Thyroid gland (tissue), 4 donors: Measurements from ENCODE around the gene FSIP1. TPM values are rescaled to one million over a fixed set of nuclear protein-coding genes. Genes with fewer than 3 reads are reported as not detected.

Experiments
- DNase-seq, 2 donors: peaks; one replicate each; pipeline ENCODE4 v3.0.0-alpha.2; 2019
- H3K27ac ChIP-seq, 3 donors: fragments of 200-600 bp; sonication (generic); 1 replicate in 2 of 3; 2 replicates in 1 of 3; pipeline ENCODE4 v1.5.1; 2016 to 2019; ENCODE audit warnings: mild to moderate bottlenecking in 1 of 3, moderate library complexity in 1 of 3
- H3K27me3 ChIP-seq: fragments of 200-600 bp; sonication (generic); one replicate; pipeline ENCODE4 v1.5.1; 2019
- H3K36me3 ChIP-seq, 2 donors: fragments of 200-600 bp; sonication (generic); one replicate each; pipeline ENCODE4 v1.5.1; 2016 to 2019
- H3K4me1 ChIP-seq, 2 donors: fragments of 200-600 bp; sonication (generic); one replicate each; pipeline ENCODE4 v1.5.1; 2017 to 2019
- H3K4me3 ChIP-seq, 3 donors: fragments of 200-600 bp; sonication (generic); replicated peaks in 1 of 3; 1 replicate in 2 of 3; 2 replicates in 1 of 3; pipeline ENCODE4 v1.5.1; 2016; ENCODE audit warnings: mild to moderate bottlenecking in 1 of 3
- H3K9me3 ChIP-seq: fragments of 200-600 bp; sonication (generic); one replicate; pipeline ENCODE4 v1.5.1; 2017
- CTCF ChIP-seq, 6 experiments: fragments of 200-600 bp in 3 of 6; fragments of 450-650 bp in 3 of 6; sonication (generic) in 3 of 6; IDR thresholded peaks; one replicate each; pipeline ENCODE4 v1.5.1; 2016 to 2019; ENCODE audit warnings: antibody characterized with exemption in 6 of 6, mild to moderate bottlenecking in 2 of 6, inconsistent platforms in 1 of 6, moderate library complexity in 1 of 6
- POLR2A ChIP-seq, 2 donors: fragments of 450-650 bp; IDR thresholded peaks; one replicate each; pipeline ENCODE4 v1.6.1; 2017; ENCODE audit warnings: antibody characterized with exemption in 2 of 2, mild to moderate bottlenecking in 2 of 2, moderate library complexity in 1 of 2
- whole genome bisulfite sequencing, 2 donors: methylation state at CpG; one replicate each; pipeline ENCODE4 v1.1.5; 2017; 5-methylcytosine and 5-hydroxymethylcytosine counted together
- intact Hi-C: fragments of 100-400 bp; cut with DNase I; formaldehyde crosslinking; loops from one replicate; pipeline ENCODE4 v1.15.1; 2023
- total RNA-seq, 4 donors: library from RNA; depleted of rRNA; stranded (reverse); fragments of >200 nt; gene quantifications; one replicate each; pipeline ENCODE4 v1.2.3, GENCODE V29; 2016

FSIP1 gene
- total RNA-seq, 4 donors from 2014 or later = 0.94 to 2.5 (median 1.5) TPM

DNA sequence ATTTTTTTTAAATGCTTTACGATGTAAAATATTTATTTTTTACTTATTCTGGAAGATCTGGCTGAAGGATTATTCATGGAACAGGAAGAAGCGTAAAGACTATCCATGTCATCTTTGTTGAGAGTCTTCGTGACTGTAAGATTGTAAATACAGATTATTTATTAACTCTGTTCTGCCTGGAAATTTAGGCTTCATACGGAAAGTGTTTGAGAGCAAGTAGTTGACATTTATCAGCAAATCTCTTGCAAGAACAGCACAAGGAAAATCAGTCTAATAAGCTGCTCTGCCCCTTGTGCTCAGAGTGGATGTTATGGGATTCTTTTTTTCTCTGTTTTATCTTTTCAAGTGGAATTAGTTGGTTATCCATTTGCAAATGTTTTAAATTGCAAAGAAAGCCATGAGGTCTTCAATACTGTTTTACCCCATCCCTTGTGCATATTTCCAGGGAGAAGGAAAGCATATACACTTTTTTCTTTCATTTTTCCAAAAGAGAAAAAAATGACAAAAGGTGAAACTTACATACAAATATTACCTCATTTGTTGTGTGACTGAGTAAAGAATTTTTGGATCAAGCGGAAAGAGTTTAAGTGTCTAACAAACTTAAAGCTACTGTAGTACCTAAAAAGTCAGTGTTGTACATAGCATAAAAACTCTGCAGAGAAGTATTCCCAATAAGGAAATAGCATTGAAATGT is 186.1 kb downstream of the FSIP1 start:
- Histone ChIP-seq H3K27ac (no peak overlapping the region), H3K9me3 (no peaks in the 10 kb centered on the region), H3K27me3 (no peaks in the 10 kb centered on the region), H3K36me3 (peaks cover 0 to 11% of the 10 kb centered on the region in 2 donors), H3K4me3 (no peak overlapping the region), H3K4me1 (no peaks in the 10 kb centered on the region)
- 88% methylated on average over 5 of the region's 5 CpGs for WGBS, 2 donors
- no peak for TF ChIP-seq CTCF (IDR thresholded peaks at IDR 0.05)
- TF ChIP-seq POLR2A (IDR thresholded peaks at IDR 0.05) = no peak
- no peak for DNase-seq
- intact Hi-C loops = no loop called here

DNA sequence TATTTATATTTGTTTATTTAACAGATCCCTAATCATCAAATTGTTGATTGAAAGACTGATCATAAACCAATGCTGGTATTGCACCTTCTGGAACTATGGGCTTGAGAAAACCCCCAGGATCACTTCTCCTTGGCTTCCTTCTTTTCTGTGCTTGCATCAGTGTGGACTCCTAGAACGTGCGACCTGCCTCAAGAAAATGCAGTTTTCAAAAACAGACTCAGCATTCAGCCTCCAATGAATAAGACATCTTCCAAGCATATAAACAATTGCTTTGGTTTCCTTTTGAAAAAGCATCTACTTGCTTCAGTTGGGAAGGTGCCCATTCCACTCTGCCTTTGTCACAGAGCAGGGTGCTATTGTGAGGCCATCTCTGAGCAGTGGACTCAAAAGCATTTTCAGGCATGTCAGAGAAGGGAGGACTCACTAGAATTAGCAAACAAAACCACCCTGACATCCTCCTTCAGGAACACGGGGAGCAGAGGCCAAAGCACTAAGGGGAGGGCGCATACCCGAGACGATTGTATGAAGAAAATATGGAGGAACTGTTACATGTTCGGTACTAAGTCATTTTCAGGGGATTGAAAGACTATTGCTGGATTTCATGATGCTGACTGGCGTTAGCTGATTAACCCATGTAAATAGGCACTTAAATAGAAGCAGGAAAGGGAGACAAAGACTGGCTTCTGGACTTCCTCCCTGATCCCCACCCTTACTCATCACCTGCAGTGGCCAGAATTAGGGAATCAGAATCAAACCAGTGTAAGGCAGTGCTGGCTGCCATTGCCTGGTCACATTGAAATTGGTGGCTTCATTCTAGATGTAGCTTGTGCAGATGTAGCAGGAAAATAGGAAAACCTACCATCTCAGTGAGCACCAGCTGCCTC is 187.1 kb downstream of the FSIP1 start:
- TF ChIP-seq POLR2A (IDR thresholded peaks at IDR 0.05) (no peak), CTCF (IDR thresholded peaks at IDR 0.05) (no peak)
- Histone ChIP-seq H3K27me3 (no peaks in the 10 kb centered on the region), H3K4me3 (no peak overlapping the region), H3K36me3 (peaks cover 0 to 11% of the 10 kb centered on the region in 2 donors), H3K9me3 (no peaks in the 10 kb centered on the region), H3K27ac (no peak overlapping the region), H3K4me1 (no peaks in the 10 kb centered on the region)
- intact Hi-C loops = no loop called here
- WGBS, 2 donors = 89 to 90% methylated on average over 8 of the region's 8 CpGs
- DNase-seq = no peak

- intact Hi-C loops = no loop called here
Observed at GRCh38 chr15:39594446-39595337, 187.9 kb downstream of the FSIP1 start.

More at GRCh38 chr15:39594446-39595337, 187.9 kb downstream of the FSIP1 start:
- no peak for DNase-seq
- H3K27me3 ChIP-seq = no peaks in the 10 kb centered on the region
- 94 to 95% methylated on average over 5 of the region's 5 CpGs for WGBS, 2 donors
- no peak overlapping the region for H3K27ac ChIP-seq
- H3K36me3 ChIP-seq = peaks cover 0 to 13% of the 10 kb centered on the region in 2 donors
- H3K9me3 ChIP-seq = no peaks in the 10 kb centered on the region
- no peaks in the 10 kb centered on the region for H3K4me1 ChIP-seq
- TF ChIP-seq POLR2A (IDR thresholded peaks at IDR 0.05) (no peak), CTCF (IDR thresholded peaks at IDR 0.05) (no peak)
- no peak overlapping the region for H3K4me3 ChIP-seq
